ENCODE measurements around the gene GAS7. TPM values are rescaled to one million over a fixed set of nuclear protein-coding genes. Genes with fewer than 3 reads are reported as not detected.

Gene GAS7
- total RNA-seq, 1 experiment from 2014 or later: 12.3 TPM

- TF ChIP-seq, protein P1, sequence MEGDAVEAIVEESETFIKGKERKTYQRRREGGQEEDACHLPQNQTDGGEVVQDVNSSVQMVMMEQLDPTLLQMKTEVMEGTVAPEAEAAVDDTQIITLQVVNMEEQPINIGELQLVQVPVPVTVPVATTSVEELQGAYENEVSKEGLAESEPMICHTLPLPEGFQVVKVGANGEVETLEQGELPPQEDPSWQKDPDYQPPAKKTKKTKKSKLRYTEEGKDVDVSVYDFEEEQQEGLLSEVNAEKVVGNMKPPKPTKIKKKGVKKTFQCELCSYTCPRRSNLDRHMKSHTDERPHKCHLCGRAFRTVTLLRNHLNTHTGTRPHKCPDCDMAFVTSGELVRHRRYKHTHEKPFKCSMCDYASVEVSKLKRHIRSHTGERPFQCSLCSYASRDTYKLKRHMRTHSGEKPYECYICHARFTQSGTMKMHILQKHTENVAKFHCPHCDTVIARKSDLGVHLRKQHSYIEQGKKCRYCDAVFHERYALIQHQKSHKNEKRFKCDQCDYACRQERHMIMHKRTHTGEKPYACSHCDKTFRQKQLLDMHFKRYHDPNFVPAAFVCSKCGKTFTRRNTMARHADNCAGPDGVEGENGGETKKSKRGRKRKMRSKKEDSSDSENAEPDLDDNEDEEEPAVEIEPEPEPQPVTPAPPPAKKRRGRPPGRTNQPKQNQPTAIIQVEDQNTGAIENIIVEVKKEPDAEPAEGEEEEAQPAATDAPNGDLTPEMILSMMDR (IDR thresholded peaks at IDR 0.05): no peak
- no peak for TF ChIP-seq SOX15 (CRISPR knock-in tag; IDR thresholded peaks at IDR 0.05)
- no peak for TF ChIP-seq ZNF396 (CRISPR knock-in tag; IDR thresholded peaks at IDR 0.05; ENCODE audit: borderline replicate concordance)
- TF ChIP-seq, protein P2, sequence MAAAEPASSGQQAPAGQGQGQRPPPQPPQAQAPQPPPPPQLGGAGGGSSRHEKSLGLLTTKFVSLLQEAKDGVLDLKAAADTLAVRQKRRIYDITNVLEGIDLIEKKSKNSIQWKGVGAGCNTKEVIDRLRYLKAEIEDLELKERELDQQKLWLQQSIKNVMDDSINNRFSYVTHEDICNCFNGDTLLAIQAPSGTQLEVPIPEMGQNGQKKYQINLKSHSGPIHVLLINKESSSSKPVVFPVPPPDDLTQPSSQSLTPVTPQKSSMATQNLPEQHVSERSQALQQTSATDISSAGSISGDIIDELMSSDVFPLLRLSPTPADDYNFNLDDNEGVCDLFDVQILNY (CRISPR knock-in tag; IDR thresholded peaks at IDR 0.05): no peak
- TF ChIP-seq NR1H2 (CRISPR knock-in tag; IDR thresholded peaks at IDR 0.05): no peak
- no peak for TF ChIP-seq TEAD4 (CRISPR knock-in tag; IDR thresholded peaks at IDR 0.05)
- TF ChIP-seq CREM (CRISPR knock-in tag; IDR thresholded peaks at IDR 0.05): no peak
- no peak for TF ChIP-seq ZNF263 (CRISPR knock-in tag; IDR thresholded peaks at IDR 0.05; ENCODE audit: low read depth)
These were observed 26.3 kb upstream of the GAS7 start (continued) for GRCh38 chr17:10224582-10225195.

DNA sequence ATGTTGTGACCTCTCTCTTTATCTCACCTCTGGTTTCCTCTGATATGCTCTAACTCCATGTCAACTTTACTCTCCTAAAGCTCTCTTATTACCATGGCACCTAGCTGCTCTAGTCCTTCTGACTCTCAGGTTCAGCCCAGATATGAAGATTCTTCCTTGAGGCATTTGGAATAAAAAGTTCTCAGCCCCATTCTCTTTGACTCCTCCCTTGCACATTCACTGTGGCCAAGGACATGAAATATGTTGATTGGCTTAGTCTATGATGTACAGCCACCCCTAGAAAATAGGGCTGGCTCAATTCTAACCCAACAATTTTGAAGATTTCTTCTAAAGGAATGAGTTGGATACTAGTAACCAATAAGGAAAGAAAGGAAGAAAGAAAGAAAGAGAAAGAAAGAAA is 20.8 kb upstream of the GAS7 start:
- ChIA-PET POLR2A (no interaction called here), CTCF (no interaction called here)
- no peak overlapping the region for H3K4me3 Mint-ChIP-seq
- no peak overlapping the region for H3K27ac Mint-ChIP-seq
- DNase-seq (ENCODE audit: low spot score) (no peak), ATAC-seq (no peak)
- no peaks in the 10 kb centered on the region for H3K27me3 Mint-ChIP-seq (ENCODE audit: low read depth)
- TF ChIP-seq KAT7 (CRISPR knock-in tag; IDR thresholded peaks at IDR 0.05; ENCODE audit: borderline replicate concordance) (no peak), JAZF1 (CRISPR knock-in tag; IDR thresholded peaks at IDR 0.05) (no peak), ZNF138 (CRISPR knock-in tag; conservative IDR thresholded peaks at IDR 0.05) (no peak), ZNF671 (CRISPR knock-in tag; IDR thresholded peaks at IDR 0.05) (no peak), ERG (CRISPR knock-in tag; IDR thresholded peaks at IDR 0.05) (no peak), ZNF281 (CRISPR knock-in tag; IDR thresholded peaks at IDR 0.05) (no peak), NFYB (CRISPR knock-in tag; conservative IDR thresholded peaks at IDR 0.05; ENCODE audit: low read depth) (no peak), SMAD3 (CRISPR knock-in tag; IDR thresholded peaks at IDR 0.05; ENCODE audit: borderline replicate concordance) (no peak), IRF2 (CRISPR knock-in tag; IDR thresholded peaks at IDR 0.05; ENCODE audit: borderline replicate concordance, low read depth) (no peak), CREB1 (CRISPR knock-in tag; IDR thresholded peaks at IDR 0.05) (no peak)
- TF ChIP-seq, protein P3, sequence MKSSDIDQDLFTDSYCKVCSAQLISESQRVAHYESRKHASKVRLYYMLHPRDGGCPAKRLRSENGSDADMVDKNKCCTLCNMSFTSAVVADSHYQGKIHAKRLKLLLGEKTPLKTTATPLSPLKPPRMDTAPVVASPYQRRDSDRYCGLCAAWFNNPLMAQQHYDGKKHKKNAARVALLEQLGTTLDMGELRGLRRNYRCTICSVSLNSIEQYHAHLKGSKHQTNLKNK (CRISPR knock-in tag; IDR thresholded peaks at IDR 0.05): no peak
- TF ChIP-seq, protein P2 (CRISPR knock-in tag; IDR thresholded peaks at IDR 0.05): no peak
- peaks cover 17% of the 10 kb centered on the region for H3K9me3 Mint-ChIP-seq
- H3K4me1 Mint-ChIP-seq: peaks cover 18% of the 10 kb centered on the region
- no peaks in the 10 kb centered on the region for H3K36me3 Mint-ChIP-seq

Data from WTC11 (cell line).